Skeletal muscle cell (primary cell): ENCODE data around the gene CREBBP.
"Not testable (repeated sequence)": the region's sequence is repeated elsewhere in the genome, so short reads cannot be mapped to it uniquely, and the experiment has no call there.

Experiments
- DNase-seq: peaks from one replicate; pipeline ENCODE4 v3.0.0-alpha.2; 2010; ENCODE audit warnings: low read depth
- H3K4me3 ChIP-seq: 2 replicates; pipeline ENCODE4 v1.5.1; 2011; ENCODE audit warnings: low read depth, mild to moderate bottlenecking, control low read depth, low read length, moderate library complexity

The CREBBP gene

DNA sequence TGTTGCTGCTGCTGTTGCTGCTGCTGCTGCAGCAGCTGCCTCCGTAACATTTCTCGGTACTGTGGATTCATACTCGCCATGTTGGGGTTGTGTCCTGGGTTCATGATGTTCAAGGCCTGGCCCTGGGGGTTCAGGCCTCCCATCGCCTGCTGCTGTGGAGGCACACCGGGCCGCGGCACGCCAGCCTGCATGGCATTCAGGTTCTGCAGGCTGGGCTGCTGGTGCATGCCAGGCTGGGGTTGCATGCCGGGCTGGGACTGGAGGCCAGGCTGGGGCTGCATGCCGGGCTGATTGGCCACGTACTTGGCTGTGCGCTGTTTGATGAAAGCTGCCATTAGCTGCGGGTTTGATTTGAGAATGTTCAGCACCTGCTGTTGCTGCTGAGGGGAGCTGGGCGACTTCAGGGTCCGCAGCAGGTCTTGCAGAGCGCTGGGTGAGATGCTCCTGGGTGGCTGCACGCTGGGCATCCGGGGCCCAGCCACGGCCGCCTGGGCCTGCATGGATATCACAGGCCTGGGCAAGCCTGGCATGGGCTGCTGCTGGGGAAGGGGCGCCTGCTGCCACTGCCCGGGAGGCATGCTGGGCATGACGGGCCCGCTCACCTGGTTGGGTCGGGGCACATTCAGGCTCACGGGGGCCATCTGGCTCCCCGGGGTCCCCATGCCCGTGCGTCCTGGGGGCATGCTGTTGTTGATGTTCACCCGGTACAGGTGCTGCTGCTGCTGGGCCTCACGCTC lies 151.9 kb downstream of the CREBBP start:
- H3K4me3 ChIP-seq, result no peak overlapping the region
- no peak for DNase-seq

GRCh38 chr16:3727806-3728381 lies 152.6 kb downstream of the CREBBP start:
- H3K4me3 ChIP-seq, result no peak overlapping the region
- DNase-seq, result no peak

- DNase-seq, result no peak
- H3K4me3 ChIP-seq, result no peak overlapping the region
These were observed 154.4 kb downstream of the CREBBP start for GRCh38 chr16:3726021-3726687.

GRCh38 chr16:3725276-3725675 lies 155.2 kb downstream of the CREBBP start:
- H3K4me3 ChIP-seq, result no peak overlapping the region
- DNase-seq, result no peak

GRCh38 chr16:3722508-3722907 lies 158.0 kb downstream of the CREBBP start:
- H3K4me3 ChIP-seq, result no peak overlapping the region
- no peak for DNase-seq

- H3K4me3 ChIP-seq, result no peak overlapping the region
- no peak for DNase-seq
These were observed 160.1 kb downstream of the CREBBP start for GRCh38 chr16:3720418-3720817.

DNA sequence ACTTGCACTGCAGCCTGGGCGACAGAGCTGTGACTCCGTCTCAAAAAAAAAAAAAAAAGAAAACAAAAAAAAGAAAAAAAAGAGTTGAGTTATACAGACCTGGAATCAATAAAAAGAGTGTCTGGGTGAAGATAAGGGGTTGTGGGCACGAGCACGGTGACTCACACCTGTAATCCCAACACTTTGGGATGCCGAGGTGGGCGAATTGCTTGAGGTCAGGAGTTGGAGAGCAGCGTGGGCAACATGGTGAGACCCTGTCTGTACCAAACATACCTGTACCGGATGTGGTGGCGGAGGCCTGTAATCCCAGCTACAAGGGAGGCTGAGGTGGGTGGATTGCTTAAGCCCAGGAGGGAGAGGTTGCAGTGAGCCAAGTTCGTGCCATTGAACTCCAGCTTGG lies 161.9 kb downstream of the CREBBP start:
- no peak for DNase-seq

GRCh38 chr16:3718019-3718391 lies 162.5 kb downstream of the CREBBP start:
- DNase-seq, result no peak
- H3K4me3 ChIP-seq, result peak overlapping the region; percentile 87

More for the DNA sequence above, 161.9 kb downstream of the CREBBP start:
- H3K4me3 ChIP-seq, result no peak overlapping the region

DNA sequence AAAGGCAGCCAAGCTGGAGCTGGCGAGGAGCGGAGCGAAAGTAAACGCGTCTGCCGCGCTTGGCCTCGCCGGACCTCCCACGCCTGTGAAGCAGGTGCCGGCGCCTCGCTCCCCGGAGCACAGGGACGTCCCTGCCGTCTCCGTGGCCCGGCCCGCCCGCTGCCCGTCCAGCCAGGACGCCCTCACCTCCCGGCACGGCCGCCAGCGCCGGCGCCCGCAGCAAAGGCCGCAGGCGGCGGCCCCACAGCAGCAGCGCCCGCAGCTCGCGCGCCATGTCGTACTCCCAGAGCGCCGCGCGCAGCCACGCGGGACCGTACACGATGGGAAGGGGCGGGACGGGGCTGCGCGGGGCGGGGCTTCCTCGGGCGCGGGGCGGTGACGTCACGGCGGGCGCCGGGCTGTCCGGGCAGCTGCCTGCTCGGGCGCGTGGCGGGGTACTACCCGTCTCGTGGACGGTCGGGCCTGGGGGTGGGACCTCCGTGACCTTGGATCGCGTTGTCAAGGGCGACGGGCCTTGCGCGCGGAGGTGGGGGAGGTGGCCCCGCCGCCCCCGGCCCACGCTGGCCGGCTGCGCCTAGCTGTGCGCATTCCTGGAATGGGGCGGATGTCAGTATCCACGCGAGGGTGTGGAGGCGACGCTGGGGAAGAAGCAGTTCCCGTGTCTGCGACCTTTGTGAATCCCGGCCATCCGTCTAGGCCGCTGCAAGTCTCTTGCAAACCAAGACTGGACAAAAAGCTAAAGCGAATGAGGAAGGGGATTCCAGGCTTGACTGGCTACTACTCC lies 163.1 kb downstream of the CREBBP start, which contains the start of gene TRAP1:
TSS of gene TRAP1 (minus strand) at position 290 of the 784 bp plus-strand sequence. CDS start at position 274, 16 bp downstream.
- peak; percentile 32 for DNase-seq
- H3K4me3 ChIP-seq, result peak within 1 kb of the TSS; percentile 87

DNA sequence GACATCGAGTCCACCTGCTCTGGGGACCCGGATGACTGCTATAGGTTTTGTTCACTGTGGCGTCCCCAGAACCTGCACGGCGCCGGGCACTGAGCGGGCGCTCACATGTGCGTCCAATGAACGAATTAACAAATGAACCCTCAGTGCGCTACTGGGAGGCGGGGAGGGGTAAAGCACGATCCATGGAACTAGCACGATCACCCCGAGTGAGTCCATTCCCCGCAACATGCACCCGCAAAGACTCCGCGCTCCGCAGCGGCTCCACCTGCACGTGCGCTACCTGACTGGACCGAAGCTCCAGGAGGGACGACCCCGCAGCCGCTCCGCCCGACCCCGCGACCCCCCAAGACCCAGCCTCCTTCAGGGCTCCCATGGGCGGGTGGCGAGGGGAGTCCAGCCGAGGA lies 163.7 kb downstream of the CREBBP start:
- no peak for DNase-seq

DNA sequence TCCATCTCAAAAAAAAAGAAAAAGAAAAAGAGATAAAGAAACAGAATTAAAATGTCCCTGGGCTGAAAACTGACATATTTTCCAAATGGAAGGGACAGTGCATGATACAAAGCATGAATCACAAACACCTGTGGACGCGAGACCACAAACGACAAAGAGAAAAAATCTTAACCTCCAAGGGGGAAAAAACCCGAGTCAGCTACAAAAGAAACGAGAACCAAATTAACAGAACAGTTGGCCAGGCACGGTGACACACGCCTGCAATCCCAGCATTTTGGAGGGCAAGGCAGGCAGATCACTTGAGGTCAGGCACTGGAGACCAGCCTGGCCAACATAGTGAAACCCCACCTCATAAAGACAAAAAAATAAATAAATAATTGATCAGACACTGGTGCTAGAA lies 165.1 kb downstream of the CREBBP start:
- DNase-seq, result no peak
- no peak overlapping the region for H3K4me3 ChIP-seq

More for the DNA sequence above, 163.7 kb downstream of the CREBBP start:
- peak overlapping the region; percentile 87 for H3K4me3 ChIP-seq

DNA sequence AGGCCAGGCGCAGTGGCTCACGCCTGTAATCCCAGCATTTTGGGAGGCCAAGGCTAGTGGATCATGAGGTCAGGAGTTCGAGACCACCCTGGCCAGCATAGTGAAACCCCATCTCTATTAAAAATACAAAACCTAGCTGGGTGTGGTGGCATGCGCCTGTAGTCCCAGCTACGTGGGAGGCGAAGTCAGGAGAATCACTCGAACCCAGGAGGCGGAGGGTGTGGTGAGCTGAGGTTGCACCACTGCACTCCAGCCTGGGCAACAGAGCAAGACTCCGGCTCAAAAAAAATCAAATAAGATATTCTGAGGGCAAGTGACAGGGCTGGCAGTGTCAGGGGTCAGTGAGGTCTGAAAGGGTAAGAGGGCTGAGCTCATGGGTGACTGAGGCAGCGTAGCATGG lies 166.1 kb downstream of the CREBBP start:
- not testable (repeated sequence) for DNase-seq, H3K4me3 ChIP-seq

GRCh38 chr16:3713587-3714242 lies 166.8 kb downstream of the CREBBP start:
- no peak overlapping the region for H3K4me3 ChIP-seq
- DNase-seq, result no peak

DNA sequence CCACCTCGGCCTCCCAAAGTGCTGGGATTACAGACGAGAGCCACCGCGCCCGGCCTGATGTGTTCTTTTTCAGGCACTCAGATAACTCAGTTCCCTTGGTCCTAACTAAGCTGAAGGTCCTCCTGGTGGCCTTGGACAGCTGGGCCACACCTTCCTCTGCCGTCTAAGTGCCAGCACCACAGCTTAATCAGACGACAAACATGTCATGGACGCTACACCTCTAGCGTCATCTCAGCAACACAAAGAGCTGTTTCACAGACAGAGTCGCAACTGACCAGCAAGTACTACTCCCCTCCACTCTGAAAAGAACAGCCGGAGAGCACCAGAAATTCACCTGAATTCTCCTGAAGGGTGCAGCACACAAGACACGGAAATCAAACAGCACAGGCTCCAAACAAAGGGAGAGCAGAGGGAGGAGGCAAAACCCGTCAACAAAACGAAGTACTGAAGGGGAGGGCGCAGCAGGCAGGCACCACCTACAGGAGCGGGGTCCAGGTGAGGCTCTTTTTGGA lies 167.6 kb downstream of the CREBBP start:
- DNase-seq, result no peak
- no peak overlapping the region for H3K4me3 ChIP-seq

DNA sequence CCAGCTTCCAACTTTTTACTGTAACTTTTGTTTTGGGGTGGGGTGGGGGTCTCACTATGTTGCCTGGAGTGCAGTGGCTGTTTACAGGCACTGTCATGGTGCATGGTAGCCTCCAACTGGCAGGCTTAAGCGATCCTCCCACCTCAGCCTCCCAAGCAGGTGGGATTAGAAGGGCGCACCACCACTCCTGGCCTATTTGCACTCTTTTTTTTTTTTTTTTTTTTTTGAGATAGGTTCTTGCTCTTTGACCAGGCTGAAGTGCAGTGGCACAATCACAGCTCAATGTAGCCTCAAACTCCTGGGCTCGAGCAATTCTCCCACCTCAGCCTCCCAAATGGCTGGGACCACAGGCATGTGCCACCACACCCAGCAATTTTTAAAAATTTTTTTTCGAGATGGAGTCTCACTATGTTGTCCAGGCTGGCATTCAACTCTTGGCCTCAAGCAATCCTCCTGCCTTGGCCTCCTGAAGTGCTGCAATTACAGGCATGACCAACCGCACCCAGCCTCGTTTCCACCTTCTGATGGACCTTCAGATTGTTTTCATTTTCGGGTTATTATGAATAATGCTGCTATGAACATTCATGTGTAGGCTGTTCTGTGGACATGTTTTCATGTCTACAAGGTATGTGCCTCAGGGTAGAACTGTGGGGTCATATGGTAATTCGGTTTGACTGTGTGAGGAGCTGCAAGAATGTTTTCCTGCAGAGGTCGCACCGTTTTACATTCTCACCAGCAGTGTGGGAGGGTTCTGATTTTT lies 174.1 kb downstream of the CREBBP start:
- H3K4me3 ChIP-seq, result no peak overlapping the region
- no peak for DNase-seq

GRCh38 chr16:3702082-3702481 lies 178.4 kb downstream of the CREBBP start:
- no peak overlapping the region for H3K4me3 ChIP-seq
- no peak for DNase-seq

DNA sequence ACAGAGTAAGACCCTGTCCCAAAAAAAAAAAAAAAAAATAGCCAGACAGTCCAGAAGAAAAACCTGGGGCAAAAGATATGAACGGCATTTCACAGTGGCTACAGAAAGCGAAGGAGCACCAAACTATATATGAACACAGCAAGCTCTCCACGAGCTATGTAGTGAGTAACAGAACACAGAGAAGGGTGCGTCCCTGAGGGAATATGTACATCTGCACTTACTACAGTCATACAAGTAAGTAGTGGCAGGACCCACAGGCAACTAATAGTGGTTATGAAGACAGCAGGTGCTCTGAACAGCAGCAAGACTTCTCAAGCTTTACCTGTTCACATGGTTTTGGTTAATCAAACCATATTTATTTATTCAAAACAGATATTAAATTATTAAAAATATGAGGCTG lies 179.0 kb downstream of the CREBBP start:
- H3K4me3 ChIP-seq, result no peak overlapping the region
- DNase-seq, result no peak

- DNase-seq, result no peak
These were observed 181.6 kb downstream of the CREBBP start for GRCh38 chr16:3698941-3699340.

More at GRCh38 chr16:3698941-3699340, 181.6 kb downstream of the CREBBP start:
- no peak overlapping the region for H3K4me3 ChIP-seq
